DMS 273 treated with DMSO at 0.1 percent for 48 hours (cell line): ENCODE data around the gene TMBIM4.
"Not testable (repeated sequence)": the region's sequence is repeated elsewhere in the genome, so short reads cannot be mapped to it uniquely, and the experiment has no call there.

Source experiments
- DNase-seq: peaks from one replicate; lab custom pipeline; 2025; lab: John Stamatoyannopoulos, UW

TMBIM4 gene

DNA sequence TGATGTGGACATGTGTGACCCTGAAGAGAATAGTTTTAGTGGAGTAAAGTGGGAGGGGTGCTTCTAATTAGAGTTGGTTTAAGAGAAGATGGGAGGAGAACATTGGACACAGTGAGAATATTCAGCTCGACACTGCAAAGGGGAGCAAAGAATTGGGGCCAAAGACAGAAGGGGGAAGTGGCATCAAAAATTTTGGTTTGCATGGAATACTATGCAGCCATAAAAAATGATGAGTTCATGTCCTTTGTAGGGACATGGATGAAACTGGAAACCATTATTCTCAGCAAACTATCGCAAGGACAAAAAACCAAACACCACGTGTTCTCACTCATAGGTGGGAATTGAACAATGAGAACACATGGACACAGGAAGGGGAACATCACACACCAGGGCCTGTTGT lies 15.0 kb upstream of the TMBIM4 start:
- not testable (repeated sequence) for DNase-seq

DNA sequence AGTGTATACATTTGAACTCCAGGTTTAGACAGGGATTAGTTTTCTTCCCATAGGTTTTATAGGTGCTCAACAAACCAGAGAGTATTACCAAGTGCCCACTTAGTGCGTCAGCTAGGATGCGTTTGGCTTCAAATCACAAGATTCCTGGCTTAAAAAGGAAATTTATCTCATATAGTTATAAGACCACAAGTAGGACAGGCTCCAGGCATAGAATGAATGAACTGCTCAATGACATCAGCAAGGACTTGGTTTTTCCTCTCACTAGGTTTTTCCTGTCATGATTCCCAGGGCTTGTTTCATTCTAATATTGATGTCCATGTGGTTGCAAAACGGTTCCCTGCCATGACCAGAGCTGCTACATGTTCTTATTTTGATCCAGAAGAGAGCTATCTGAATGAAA lies 13.2 kb upstream of the TMBIM4 start:
- DNase-seq = no peak

- DNase-seq = no peak
Observed at GRCh38 chr12:66176105-66176900, 6.5 kb upstream of the TMBIM4 start.

- not testable (repeated sequence) for DNase-seq
Observed at GRCh38 chr12:66174391-66175325, 4.9 kb upstream of the TMBIM4 start.

- no peak for DNase-seq
Observed at GRCh38 chr12:66170606-66171005, 810 bp upstream of the TMBIM4 start.

GRCh38 chr12:66168410-66168809 lies 1.4 kb downstream of the TMBIM4 start:
- no peak for DNase-seq

GRCh38 chr12:66166561-66166960 lies 3.2 kb downstream of the TMBIM4 start:
- no peak for DNase-seq

DNA sequence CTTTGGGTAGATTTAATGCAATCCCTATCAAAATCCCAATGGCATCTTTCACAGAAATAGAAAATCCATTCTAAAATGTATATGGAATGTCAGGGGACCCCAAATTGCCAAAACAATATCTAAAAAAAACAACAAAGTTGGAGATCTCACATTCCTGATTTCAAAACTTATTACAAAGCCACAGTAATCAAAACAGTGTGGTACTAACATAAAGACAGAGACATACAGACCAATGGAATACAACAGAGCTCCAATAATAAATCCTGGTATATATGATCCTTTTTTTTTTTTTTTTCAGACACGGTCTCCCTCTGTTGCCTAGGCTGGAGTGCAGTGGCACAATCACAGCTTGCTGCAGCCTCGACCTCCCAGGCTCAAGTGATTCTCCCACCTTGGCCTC lies 4.7 kb downstream of the TMBIM4 start:
- DNase-seq = no peak

GRCh38 chr12:66164349-66164821 lies 5.4 kb downstream of the TMBIM4 start:
- DNase-seq = no peak

- no peak for DNase-seq
Observed at GRCh38 chr12:66163289-66163688, 6.5 kb downstream of the TMBIM4 start.

GRCh38 chr12:66162701-66163100 lies 7.1 kb downstream of the TMBIM4 start:
- DNase-seq = no peak

DNA sequence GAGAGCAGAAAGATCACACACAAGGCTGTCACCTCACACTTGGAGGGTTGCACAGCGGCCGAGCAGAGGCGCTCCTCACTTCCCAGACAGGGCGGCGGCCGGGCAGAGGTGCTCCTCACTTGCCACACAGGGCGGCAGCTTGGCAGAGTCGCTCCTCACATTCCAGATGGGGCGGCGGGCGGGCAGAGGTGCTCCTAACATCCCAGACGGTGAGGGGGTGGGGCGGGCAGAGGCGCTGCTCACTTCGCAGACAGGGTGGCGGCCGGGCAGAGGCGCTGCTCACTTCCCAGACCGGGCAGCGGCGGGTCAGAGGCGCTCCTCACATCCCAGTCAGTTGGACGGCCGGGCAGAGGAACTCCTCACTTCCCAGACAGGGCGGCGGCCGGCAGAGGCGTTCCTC lies 9.1 kb downstream of the TMBIM4 start:
- DNase-seq = no peak

DNA sequence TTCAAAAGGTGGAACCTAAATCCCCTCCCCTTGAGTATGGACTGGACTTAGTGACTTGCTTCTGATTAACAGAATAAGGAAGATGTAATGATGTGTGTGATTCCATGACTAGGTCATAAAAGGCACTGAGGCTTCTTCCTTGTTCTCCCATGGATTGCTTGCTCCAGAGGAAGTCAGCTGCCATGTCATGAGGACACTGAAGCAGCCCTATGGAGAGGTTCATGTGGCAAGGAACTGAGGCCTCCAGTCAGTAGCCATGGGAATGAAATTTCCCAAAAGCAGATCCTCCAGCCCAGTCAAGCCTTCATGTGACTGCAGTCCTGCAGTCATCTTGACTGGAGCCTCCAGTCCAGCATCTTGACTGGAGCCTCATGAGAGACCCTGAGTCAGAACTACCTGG lies 10.7 kb downstream of the TMBIM4 start:
- DNase-seq = no peak

- no peak for DNase-seq
Observed at GRCh38 chr12:66156654-66157053, 13.1 kb downstream of the TMBIM4 start.

DNA sequence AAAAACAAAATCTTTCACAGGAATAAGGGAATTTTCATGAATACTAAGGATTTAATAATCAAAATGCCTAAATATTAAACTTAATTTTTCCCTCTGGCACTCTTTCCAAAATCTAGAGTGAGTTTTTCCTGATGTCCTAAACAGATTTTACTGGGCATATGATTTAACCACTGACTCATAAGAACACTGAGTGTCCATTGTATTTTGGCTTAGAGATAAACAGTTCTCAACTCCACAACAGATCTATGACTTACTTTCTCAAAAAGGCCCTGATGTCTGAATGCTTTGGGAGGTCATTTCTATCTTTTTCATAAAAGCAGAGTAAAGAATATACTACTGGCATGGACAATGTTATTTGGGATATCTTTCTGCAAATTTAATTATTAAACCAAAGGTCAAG lies 15.0 kb downstream of the TMBIM4 start:
- DNase-seq = no peak

DNA sequence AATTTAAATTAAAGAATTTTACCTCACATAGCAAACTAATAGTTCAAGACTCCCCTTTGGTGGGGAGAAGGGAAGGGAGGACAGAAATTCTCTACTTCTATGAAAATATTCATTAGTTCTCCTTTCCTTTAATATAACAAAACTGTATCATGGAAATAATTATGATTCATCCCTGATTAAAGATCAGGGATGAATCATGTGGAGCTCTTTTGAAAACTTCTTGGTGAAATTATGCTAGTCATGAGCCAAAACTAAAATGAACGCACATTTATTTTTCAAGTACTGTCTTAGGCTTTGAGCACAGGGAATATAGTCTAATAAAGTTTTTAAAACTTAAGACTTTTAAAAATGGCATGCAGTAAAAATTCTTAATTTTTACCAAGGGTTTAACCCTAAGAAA lies 17.1 kb downstream of the TMBIM4 start:
- DNase-seq = no peak

GRCh38 chr12:66149702-66150398 lies 19.9 kb downstream of the TMBIM4 start:
- DNase-seq = no peak

- no peak for DNase-seq
Observed at GRCh38 chr12:66144791-66145754, 24.7 kb downstream of the TMBIM4 start.

DNA sequence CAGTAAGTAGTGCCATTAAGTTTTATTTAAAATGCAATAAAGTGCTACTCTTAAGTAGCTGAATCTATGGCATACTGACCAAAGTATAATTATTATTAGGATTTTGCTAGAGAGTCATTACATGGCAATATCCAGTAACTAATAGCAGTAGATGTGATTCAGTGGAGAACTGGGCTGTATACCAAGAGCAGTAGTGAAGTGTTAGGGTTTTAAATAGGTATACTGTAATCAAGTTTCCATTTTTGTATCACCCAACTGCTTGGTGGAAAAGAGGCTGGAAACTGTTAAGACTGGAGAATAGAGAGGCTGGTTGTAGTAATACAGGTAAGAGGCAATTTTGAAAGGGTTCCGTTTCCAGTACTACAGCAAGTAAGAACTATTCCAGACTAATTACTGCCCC lies 25.9 kb downstream of the TMBIM4 start:
- DNase-seq = no peak

DNA sequence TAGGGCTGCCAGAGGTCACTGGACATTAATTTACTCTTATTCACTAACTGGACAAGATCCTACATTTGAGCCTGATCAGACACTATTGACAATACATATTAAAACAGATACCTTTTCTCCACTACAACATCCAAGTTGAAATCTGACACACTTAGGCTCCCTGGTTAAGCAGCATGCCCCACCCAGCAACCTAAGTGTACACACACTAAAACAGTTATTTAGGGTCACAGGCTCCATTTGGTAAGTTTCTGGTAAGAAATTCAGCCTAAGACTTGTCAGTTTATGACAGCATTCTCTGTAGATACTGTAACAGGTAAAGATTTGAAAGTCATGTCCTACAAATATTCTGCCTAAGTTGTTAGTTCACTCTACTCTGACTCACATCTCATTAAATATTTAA lies 27.0 kb downstream of the TMBIM4 start:
- no peak for DNase-seq

DNA sequence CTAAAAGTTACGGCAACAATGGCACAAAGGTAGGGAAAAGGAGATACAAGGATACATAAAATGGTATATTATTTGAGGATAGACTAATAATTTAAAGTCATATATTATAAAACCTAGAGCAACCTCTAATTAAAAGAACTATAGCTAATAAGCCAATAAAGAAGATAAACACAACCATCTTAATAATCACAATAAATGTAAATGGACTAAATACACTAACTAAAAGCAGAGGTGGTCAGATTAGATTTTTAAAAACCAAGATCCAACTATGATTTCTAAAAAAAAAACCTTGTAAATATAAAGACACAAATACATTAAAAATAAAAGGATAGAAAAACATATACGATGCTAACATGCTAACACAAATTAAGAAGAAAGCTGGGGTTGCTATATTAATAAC lies 28.5 kb downstream of the TMBIM4 start:
- DNase-seq = no peak
